RWPE2 (cell line): ENCODE data around the gene NPPB.

Experiments used
- ATAC-seq: fragments of 200-7000 bp; cut with Tn5 transposase; 3 replicates; pipeline ENCODE4 v1.9.1; 2021; ENCODE audit warnings: low read depth
- DNase-seq: peaks from one replicate; pipeline ENCODE4 v3.0.0-alpha.2; 2020; ENCODE audit warnings: low spot score
- H3K27ac ChIP-seq: fragments of 450-650 bp; 2 replicates; pipeline ENCODE4 v1.5.1; 2017; ENCODE audit warnings: mild to moderate bottlenecking; ENCODE audit not compliant: poor library complexity, severe bottlenecking
- H3K27me3 ChIP-seq: fragments of 250-450 bp; sonication (Bioruptor Pico); 2 replicates; pipeline ENCODE4 v1.5.1; 2021; ENCODE audit warnings: mild to moderate bottlenecking, moderate library complexity; ENCODE audit not compliant: insufficient read depth, poor library complexity, severe bottlenecking
- H3K36me3 ChIP-seq: fragments of 250-450 bp; sonication (Bioruptor Pico); 2 replicates; pipeline ENCODE4 v1.5.1; 2020; ENCODE audit warnings: low read depth, mild to moderate bottlenecking, moderate library complexity
- H3K4me1 ChIP-seq: fragments of 250-450 bp; sonication (Bioruptor Pico); 2 replicates; pipeline ENCODE4 v1.5.1; 2021; ENCODE audit warnings: mild to moderate bottlenecking, moderate library complexity; ENCODE audit not compliant: insufficient read depth, poor library complexity, severe bottlenecking
- H3K4me3 ChIP-seq: fragments of 250-450 bp; sonication (Bioruptor Pico); 2 replicates; pipeline ENCODE4 v1.5.1; 2021; ENCODE audit warnings: mild to moderate bottlenecking, moderate library complexity; ENCODE audit not compliant: severe bottlenecking
- H3K9me3 ChIP-seq: fragments of 250-450 bp; sonication (Bioruptor Pico); 2 replicates; pipeline ENCODE4 v1.5.1; 2021; ENCODE audit warnings: mild to moderate bottlenecking, moderate library complexity; ENCODE audit not compliant: severe bottlenecking
- TF ChIP-seq, protein P1 (sequence below): fragments of 450-650 bp; IDR thresholded peaks from one replicate; pipeline ENCODE4 v1.5.1; 2017; ENCODE audit warnings: mild to moderate bottlenecking, moderate library complexity; ENCODE audit not compliant: poor library complexity, severe bottlenecking

Gene NPPB

GRCh38 chr1:11836955-11837766, 21.6 kb downstream of the NPPB start:
- no peaks in the 10 kb centered on the region for H3K9me3 ChIP-seq
- no peak for DNase-seq
- TF ChIP-seq, protein P1, sequence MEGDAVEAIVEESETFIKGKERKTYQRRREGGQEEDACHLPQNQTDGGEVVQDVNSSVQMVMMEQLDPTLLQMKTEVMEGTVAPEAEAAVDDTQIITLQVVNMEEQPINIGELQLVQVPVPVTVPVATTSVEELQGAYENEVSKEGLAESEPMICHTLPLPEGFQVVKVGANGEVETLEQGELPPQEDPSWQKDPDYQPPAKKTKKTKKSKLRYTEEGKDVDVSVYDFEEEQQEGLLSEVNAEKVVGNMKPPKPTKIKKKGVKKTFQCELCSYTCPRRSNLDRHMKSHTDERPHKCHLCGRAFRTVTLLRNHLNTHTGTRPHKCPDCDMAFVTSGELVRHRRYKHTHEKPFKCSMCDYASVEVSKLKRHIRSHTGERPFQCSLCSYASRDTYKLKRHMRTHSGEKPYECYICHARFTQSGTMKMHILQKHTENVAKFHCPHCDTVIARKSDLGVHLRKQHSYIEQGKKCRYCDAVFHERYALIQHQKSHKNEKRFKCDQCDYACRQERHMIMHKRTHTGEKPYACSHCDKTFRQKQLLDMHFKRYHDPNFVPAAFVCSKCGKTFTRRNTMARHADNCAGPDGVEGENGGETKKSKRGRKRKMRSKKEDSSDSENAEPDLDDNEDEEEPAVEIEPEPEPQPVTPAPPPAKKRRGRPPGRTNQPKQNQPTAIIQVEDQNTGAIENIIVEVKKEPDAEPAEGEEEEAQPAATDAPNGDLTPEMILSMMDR = no peak
- no peak overlapping the region for H3K27ac ChIP-seq
- no peaks in the 10 kb centered on the region for H3K4me1 ChIP-seq
- H3K36me3 ChIP-seq = peaks cover 86% of the 10 kb centered on the region
- H3K27me3 ChIP-seq = no peaks in the 10 kb centered on the region
- ATAC-seq = no peak
- no peak overlapping the region for H3K4me3 ChIP-seq

DNA sequence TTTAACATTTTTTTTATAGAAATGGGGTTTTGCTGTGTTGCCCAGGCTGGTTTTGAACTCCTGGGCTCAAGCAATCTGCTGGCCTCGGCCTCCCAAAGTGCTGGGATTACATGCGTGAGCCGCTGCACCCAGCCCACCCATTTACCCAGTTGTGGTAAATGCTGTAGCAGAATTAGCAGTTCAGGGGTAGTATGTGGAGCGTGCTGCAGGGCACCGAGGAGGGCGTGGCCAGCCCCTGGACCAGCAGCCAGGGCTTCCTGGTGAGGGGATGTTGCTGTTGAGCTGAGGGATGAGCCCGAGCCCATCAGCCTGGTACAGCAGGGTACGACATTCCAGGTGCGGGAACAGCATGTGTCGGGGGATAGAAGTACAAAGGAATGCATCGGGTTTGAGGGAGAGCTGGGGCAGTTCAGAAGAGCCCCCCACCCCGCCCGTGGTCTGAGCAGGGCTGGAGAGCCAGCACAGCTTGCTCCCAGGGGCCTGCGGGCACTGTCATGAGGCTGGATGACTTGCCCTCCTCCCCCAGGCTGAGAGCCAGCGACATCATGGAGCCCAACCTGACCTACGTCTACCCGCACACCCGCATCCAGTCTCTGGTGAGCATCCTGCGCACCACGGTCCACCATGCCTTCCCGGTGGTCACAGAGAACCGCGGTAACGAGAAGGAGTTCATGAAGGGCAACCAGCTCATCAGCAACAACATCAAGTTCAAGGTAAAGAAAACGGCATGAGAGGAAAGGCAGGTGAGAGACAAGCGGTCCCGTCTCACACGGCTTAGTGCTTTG, 23.1 kb downstream of the NPPB start:
- TF ChIP-seq, protein P1 = no peak
- Histone ChIP-seq H3K4me1 (no peaks in the 10 kb centered on the region), H3K27me3 (no peaks in the 10 kb centered on the region), H3K36me3 (peaks cover 79% of the 10 kb centered on the region), H3K9me3 (no peaks in the 10 kb centered on the region), H3K4me3 (no peak overlapping the region), H3K27ac (no peak overlapping the region)
- no peak for DNase-seq
- ATAC-seq = no peak

- no peak overlapping the region for H3K27ac ChIP-seq
- DNase-seq (no peak), ATAC-seq (no peak)
- no peak overlapping the region for H3K4me3 ChIP-seq
- H3K27me3 ChIP-seq = no peaks in the 10 kb centered on the region
- H3K9me3 ChIP-seq = no peaks in the 10 kb centered on the region
- TF ChIP-seq, protein P1 = no peak
- no peaks in the 10 kb centered on the region for H3K4me1 ChIP-seq
- peaks cover 74% of the 10 kb centered on the region for H3K36me3 ChIP-seq
These were observed 24.8 kb downstream of the NPPB start for GRCh38 chr1:11833900-11834299.

DNA sequence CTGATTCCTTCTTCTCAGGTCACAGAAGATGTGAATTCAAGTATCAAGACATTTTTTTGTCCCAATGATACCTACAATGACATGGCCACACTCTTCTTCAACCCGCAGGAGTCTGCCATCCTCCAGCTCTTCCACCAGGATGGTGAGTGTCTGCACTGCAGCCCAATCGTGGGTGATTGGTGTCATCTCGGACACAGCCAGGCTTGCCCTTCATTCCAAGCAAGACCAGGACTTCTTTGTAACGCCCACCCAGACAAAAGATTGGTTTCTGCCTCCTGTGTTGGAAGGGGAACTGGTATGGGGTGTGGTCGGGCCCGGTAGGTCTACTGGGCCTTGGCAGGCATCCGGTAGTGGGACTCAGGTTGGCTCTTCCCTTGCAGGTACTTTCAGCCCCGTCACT, 25.2 kb downstream of the NPPB start:
- H3K36me3 ChIP-seq = peaks cover 74% of the 10 kb centered on the region

More for the DNA sequence above, 25.2 kb downstream of the NPPB start:
- H3K9me3 ChIP-seq = no peaks in the 10 kb centered on the region
- H3K4me3 ChIP-seq = no peak overlapping the region
- DNase-seq (no peak), ATAC-seq (no peak)
- no peak overlapping the region for H3K27ac ChIP-seq
- H3K4me1 ChIP-seq = no peaks in the 10 kb centered on the region
- H3K27me3 ChIP-seq = no peaks in the 10 kb centered on the region
- TF ChIP-seq, protein P1 = no peak
